ENCODE measurements around the gene GLOD5. TPM values are rescaled to one million over a fixed set of nuclear protein-coding genes. Genes with fewer than 3 reads are reported as not detected.

GLOD5 gene
- total RNA-seq, 1 donor from 2014 or later = not detected

- H3K27ac ChIP-seq = no peak overlapping the region
- TF ChIP-seq POLR2A (IDR thresholded peaks at IDR 0.05) = no peak
- no peak for TF ChIP-seq CTCF (IDR thresholded peaks at IDR 0.05)
- no peak for TF ChIP-seq POLR2AphosphoS5 (IDR thresholded peaks at IDR 0.05; ENCODE audit: insufficient read depth in 1 of 2, low read depth in 1 of 2)
- H3K27me3 ChIP-seq = no peaks in the 10 kb centered on the region
- H3K36me3 ChIP-seq = no peaks in the 10 kb centered on the region
- H3K4me1 ChIP-seq = no peaks in the 10 kb centered on the region
- no peak for DNase-seq (ENCODE audit: extremely low spot score in 2 of 2)
- no peaks in the 10 kb centered on the region for H3K9me3 ChIP-seq
- H3K4me3 ChIP-seq = no peak overlapping the region
- intact Hi-C loops (cut with DNase I) = no loop called here
Observed at GRCh38 chrX:48726596-48726995, 35.0 kb upstream of the GLOD5 start.

- intact Hi-C loops (cut with DNase I) = no loop called here
- Histone ChIP-seq H3K36me3 (no peaks in the 10 kb centered on the region), H3K4me1 (no peaks in the 10 kb centered on the region), H3K27ac (no peak overlapping the region), H3K9me3 (no peaks in the 10 kb centered on the region), H3K4me3 (no peak overlapping the region), H3K27me3 (no peaks in the 10 kb centered on the region)
- TF ChIP-seq POLR2A (IDR thresholded peaks at IDR 0.05) = no peak
- no peak for TF ChIP-seq CTCF (IDR thresholded peaks at IDR 0.05)
- TF ChIP-seq POLR2AphosphoS5 (IDR thresholded peaks at IDR 0.05; ENCODE audit: insufficient read depth in 1 of 2, low read depth in 1 of 2) = no peak
- no peak for DNase-seq (ENCODE audit: extremely low spot score in 2 of 2)
Observed at GRCh38 chrX:48728653-48729052, 32.9 kb upstream of the GLOD5 start.

GRCh38 chrX:48736303-48736702, 25.2 kb upstream of the GLOD5 start:
- Histone ChIP-seq H3K4me3 (peak overlapping the region in 1 of 2 donors; percentile 14), H3K9me3 (no peaks in the 10 kb centered on the region), H3K36me3 (no peaks in the 10 kb centered on the region), H3K27ac (no peak overlapping the region), H3K4me1 (no peaks in the 10 kb centered on the region), H3K27me3 (no peaks in the 10 kb centered on the region)
- DNase-seq (ENCODE audit: extremely low spot score in 2 of 2) = no peak
- intact Hi-C loops (cut with DNase I) = no loop called here
- no peak for TF ChIP-seq POLR2A (IDR thresholded peaks at IDR 0.05)
- TF ChIP-seq CTCF (IDR thresholded peaks at IDR 0.05) = no peak
- TF ChIP-seq POLR2AphosphoS5 (IDR thresholded peaks at IDR 0.05; ENCODE audit: insufficient read depth in 1 of 2, low read depth in 1 of 2) = no peak

- Histone ChIP-seq H3K9me3 (no peaks in the 10 kb centered on the region), H3K4me1 (no peaks in the 10 kb centered on the region), H3K27ac (no peak overlapping the region), H3K27me3 (no peaks in the 10 kb centered on the region), H3K36me3 (no peaks in the 10 kb centered on the region), H3K4me3 (peak overlapping the region; percentile 14 to 45)
- intact Hi-C loops (cut with DNase I) = no loop called here
- TF ChIP-seq POLR2A (IDR thresholded peaks at IDR 0.05) (no peak), CTCF (IDR thresholded peaks at IDR 0.05) (no peak), POLR2AphosphoS5 (IDR thresholded peaks at IDR 0.05; ENCODE audit: insufficient read depth in 1 of 2, low read depth in 1 of 2) (no peak)
- no peak for DNase-seq (ENCODE audit: extremely low spot score in 2 of 2)
Observed at GRCh38 chrX:48736878-48737212, 24.7 kb upstream of the GLOD5 start.

- TF ChIP-seq POLR2AphosphoS5 (IDR thresholded peaks at IDR 0.05; ENCODE audit: insufficient read depth in 1 of 2, low read depth in 1 of 2) (peak; percentile 85 to 89), CTCF (IDR thresholded peaks at IDR 0.05) (no peak), POLR2A (IDR thresholded peaks at IDR 0.05) (peak in 1 of 2 donors; percentile 40)
- H3K4me1 ChIP-seq = no peaks in the 10 kb centered on the region
Observed at GRCh38 chrX:48737213-48737938, 24.2 kb upstream of the GLOD5 start.

More at GRCh38 chrX:48737213-48737938, 24.2 kb upstream of the GLOD5 start:
- H3K9me3 ChIP-seq = no peaks in the 10 kb centered on the region
- peak overlapping the region; percentile 72 for H3K27ac ChIP-seq
- H3K27me3 ChIP-seq = no peaks in the 10 kb centered on the region
- peak overlapping the region; percentile 45 to 66 for H3K4me3 ChIP-seq
- no peaks in the 10 kb centered on the region for H3K36me3 ChIP-seq
- peak in 1 of 2 donors; percentile 94 for DNase-seq (ENCODE audit: extremely low spot score in 2 of 2)
- intact Hi-C loops (cut with DNase I) = no loop called here

Data from vagina (tissue), 2 donors.